DND-41 (cell line): ENCODE results near the gene RNF130.
"Not testable (repeated sequence)": the region's sequence is repeated elsewhere in the genome, so short reads cannot be mapped to it uniquely, and the experiment has no call there.

Experiments used
- ATAC-seq: fragments of 200-7000 bp; cut with Tn5 transposase; 3 replicates; pipeline ENCODE4 v1.9.1; 2021; ENCODE audit warnings: low read depth; ENCODE audit not compliant: insufficient read depth
- DNase-seq: peaks from one replicate; pipeline ENCODE4 v3.0.0-alpha.2; 2020
- H2AFZ ChIP-seq: 2 replicates; pipeline ENCODE4 v1.6.0; 2012; ENCODE audit warnings: low read depth, low read length
- H3K27ac ChIP-seq: 2 replicates; pipeline ENCODE4 v1.5.1; 2012; ENCODE audit warnings: low read length, inconsistent platforms
- H3K27me3 ChIP-seq: fragments of 200-600 bp; sonication (generic); 2 replicates; pipeline ENCODE4 v1.6.0; 2012; ENCODE audit warnings: low read length, mild to moderate bottlenecking, inconsistent platforms; ENCODE audit not compliant: insufficient read depth, poor library complexity
- H3K36me3 ChIP-seq: 2 replicates; pipeline ENCODE4 v1.5.1; 2012; ENCODE audit warnings: low read length, inconsistent platforms; ENCODE audit not compliant: insufficient read depth
- H3K4me1 ChIP-seq: 2 replicates; pipeline ENCODE4 v1.5.1; 2012; ENCODE audit warnings: mild to moderate bottlenecking, low read length; ENCODE audit not compliant: insufficient read depth
- H3K4me2 ChIP-seq: 2 replicates; pipeline ENCODE4 v1.6.0; 2012; ENCODE audit warnings: mild to moderate bottlenecking, moderate library complexity, low read length, inconsistent platforms; ENCODE audit not compliant: insufficient read depth
- H3K4me3 ChIP-seq, 2 experiments: fragments of 200-600 bp in 1 of 2; shearing (Covaris generic) in 1 of 2; 2 replicates each; pipeline ENCODE4 v1.5.1; 2012 to 2016; ENCODE audit warnings: inconsistent platforms in 2 of 2, low read length in 2 of 2, mild to moderate bottlenecking in 2 of 2, low read depth in 1 of 2, moderate library complexity in 1 of 2
- H3K79me2 ChIP-seq: 2 replicates; pipeline ENCODE4 v1.6.0; 2012; ENCODE audit warnings: low read length, inconsistent platforms; ENCODE audit not compliant: insufficient read depth
- H3K9ac ChIP-seq: 2 replicates; pipeline ENCODE4 v1.6.0; 2012; ENCODE audit warnings: low read depth, mild to moderate bottlenecking, inconsistent platforms, low read length, moderate library complexity
- H3K9me3 ChIP-seq: 2 replicates; pipeline ENCODE4 v1.5.1; 2012; ENCODE audit warnings: low read length, moderate library complexity, mild to moderate bottlenecking, inconsistent platforms; ENCODE audit not compliant: insufficient read depth, severe bottlenecking
- H4K20me1 ChIP-seq: 2 replicates; pipeline ENCODE4 v1.6.0; 2012; ENCODE audit warnings: low read length; ENCODE audit not compliant: insufficient read depth
- CTCF ChIP-seq: IDR thresholded peaks from 2 replicates; pipeline ENCODE4 v1.5.1; 2012; ENCODE audit warnings: borderline replicate concordance, low read length, moderate library complexity, mild to moderate bottlenecking; ENCODE audit not compliant: poor library complexity, severe bottlenecking; ENCODE audit errors: extremely low read depth
- EZH2 ChIP-seq: IDR thresholded peaks from 3 replicates; pipeline ENCODE4 v1.6.1; 2012; ENCODE audit warnings: borderline replicate concordance, low read depth, mild to moderate bottlenecking, moderate library complexity, low read length, inconsistent platforms; ENCODE audit not compliant: severe bottlenecking

RNF130 gene

DNA sequence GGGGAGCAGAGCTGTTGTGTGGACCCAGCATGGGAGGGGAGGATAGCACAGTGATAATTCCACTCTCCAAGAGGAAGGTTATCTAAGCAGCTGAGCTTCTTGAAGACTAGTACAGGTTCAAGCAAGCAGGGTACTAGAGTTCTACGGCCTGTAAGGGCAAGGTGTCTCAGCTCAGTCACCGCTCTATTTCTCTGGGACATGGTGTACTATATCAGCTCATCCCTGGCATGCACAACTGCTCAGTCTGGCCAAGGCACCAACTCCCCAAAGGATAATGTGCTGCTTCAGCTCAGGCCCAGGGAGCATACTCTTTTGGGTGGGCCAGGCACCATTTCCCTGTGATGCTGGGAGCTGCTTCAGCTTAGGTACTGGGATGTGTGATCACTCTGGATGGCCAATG lies 69.8 kb downstream of the RNF130 start:
- Histone ChIP-seq H3K27ac (no peak overlapping the region), H3K4me1 (peaks cover 10% of the 10 kb centered on the region), H4K20me1 (no peaks in the 10 kb centered on the region), H3K4me2 (no peak overlapping the region), H3K27me3 (peaks cover 3% of the 10 kb centered on the region), H3K9me3 (no peaks in the 10 kb centered on the region), H3K79me2 (no peaks in the 10 kb centered on the region), H2AFZ (no peak overlapping the region), H3K9ac (no peak overlapping the region), H3K4me3 (no peak overlapping the region), H3K36me3 (no peaks in the 10 kb centered on the region)
- TF ChIP-seq EZH2 (no peak), CTCF (no peak)
- ATAC-seq = no peak
- DNase-seq = no peak

DNA sequence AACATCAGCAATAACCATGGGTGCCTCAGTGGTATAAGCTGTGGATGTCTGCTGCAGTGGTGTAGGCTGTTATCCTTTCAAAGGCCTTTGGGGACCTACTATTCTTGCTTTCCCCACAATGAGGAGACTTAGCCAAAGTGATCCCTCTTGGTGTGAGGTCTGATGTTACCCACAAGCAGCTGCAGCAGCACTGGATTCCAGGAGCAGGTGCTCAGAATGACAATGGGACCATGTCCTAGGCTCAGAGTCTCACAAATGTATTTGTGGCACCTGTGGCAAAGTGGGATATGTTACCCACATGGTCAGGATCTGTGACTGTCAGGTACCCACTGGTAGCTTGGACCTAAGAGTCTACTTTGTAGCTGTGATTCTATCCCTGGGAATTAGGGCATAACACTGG lies 70.4 kb downstream of the RNF130 start:
- H3K4me3 ChIP-seq = no peak overlapping the region
- DNase-seq = no peak
- no peak for ATAC-seq
- no peak overlapping the region for H3K9ac ChIP-seq
- no peak overlapping the region for H3K4me2 ChIP-seq
- H3K79me2 ChIP-seq = no peaks in the 10 kb centered on the region
- H4K20me1 ChIP-seq = no peaks in the 10 kb centered on the region
- no peaks in the 10 kb centered on the region for H3K36me3 ChIP-seq
- peaks cover 4% of the 10 kb centered on the region for H3K4me1 ChIP-seq
- no peaks in the 10 kb centered on the region for H3K9me3 ChIP-seq
- TF ChIP-seq EZH2 = no peak
- no peak for TF ChIP-seq CTCF
- no peak overlapping the region for H3K27ac ChIP-seq
- peaks cover under 1% of the 10 kb centered on the region for H3K27me3 ChIP-seq
- no peak overlapping the region for H2AFZ ChIP-seq

DNA sequence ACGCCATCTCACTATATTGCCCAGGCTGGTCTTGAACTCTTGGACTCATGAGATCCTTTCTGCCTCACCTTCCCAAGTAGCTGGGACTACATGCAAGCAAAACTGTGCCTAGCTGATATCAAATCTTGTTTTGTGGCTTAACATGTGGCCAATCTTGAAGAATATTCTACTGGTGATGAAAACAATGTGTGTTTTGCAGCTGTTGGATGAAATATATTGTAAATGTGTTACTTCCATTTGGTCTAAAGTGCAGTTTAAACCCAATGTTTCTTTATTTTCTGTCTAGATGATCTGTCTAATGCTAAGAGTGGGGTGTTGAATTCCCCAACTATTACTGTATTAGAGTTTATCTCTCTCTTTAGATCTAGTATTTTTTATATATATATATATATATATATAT lies 73.1 kb downstream of the RNF130 start:
- H3K79me2 ChIP-seq = no peaks in the 10 kb centered on the region
- no peak overlapping the region for H3K27ac ChIP-seq
- H3K9ac ChIP-seq = no peak overlapping the region
- no peak overlapping the region for H3K4me2 ChIP-seq
- ATAC-seq (no peak), DNase-seq (no peak)
- H4K20me1 ChIP-seq = no peaks in the 10 kb centered on the region
- H3K4me1 ChIP-seq = no peaks in the 10 kb centered on the region
- H3K9me3 ChIP-seq = no peaks in the 10 kb centered on the region
- no peak overlapping the region for H2AFZ ChIP-seq
- no peak overlapping the region for H3K4me3 ChIP-seq
- no peaks in the 10 kb centered on the region for H3K36me3 ChIP-seq
- no peaks in the 10 kb centered on the region for H3K27me3 ChIP-seq
- no peak for TF ChIP-seq EZH2
- no peak for TF ChIP-seq CTCF

GRCh38 chr5:179994583-179995323 lies 76.8 kb downstream of the RNF130 start:
- Histone ChIP-seq H3K36me3 (no peaks in the 10 kb centered on the region), H3K4me1 (no peaks in the 10 kb centered on the region), H3K27me3 (no peaks in the 10 kb centered on the region), H3K27ac (no peak overlapping the region), H3K9ac (no peak overlapping the region), H3K9me3 (no peaks in the 10 kb centered on the region), H4K20me1 (no peaks in the 10 kb centered on the region), H3K4me2 (no peak overlapping the region), H3K79me2 (no peaks in the 10 kb centered on the region), H2AFZ (no peak overlapping the region), H3K4me3 (no peak overlapping the region)
- ATAC-seq = no peak
- TF ChIP-seq EZH2 (no peak), CTCF (no peak)
- DNase-seq = no peak

DNA sequence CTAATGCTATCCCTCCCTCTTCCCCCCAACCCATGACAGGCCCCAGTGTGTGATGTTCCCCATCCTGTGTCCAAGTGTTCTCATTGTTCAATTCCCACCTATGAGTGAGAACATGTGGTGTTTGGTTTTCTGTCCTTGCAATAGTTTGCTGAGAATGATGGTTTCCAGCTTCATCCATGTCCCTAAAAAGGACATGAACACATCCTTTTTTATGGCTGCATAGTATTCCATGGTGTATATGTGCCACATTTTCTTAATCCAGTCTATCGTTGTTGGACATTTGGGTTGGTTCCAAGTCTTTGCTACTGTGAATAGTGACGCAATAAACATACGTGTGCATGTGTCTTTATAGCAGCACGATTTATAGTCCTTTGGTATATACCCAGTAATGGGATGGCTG lies 78.7 kb downstream of the RNF130 start:
- H3K9me3 ChIP-seq = not testable (repeated sequence)

More for the DNA sequence above, 78.7 kb downstream of the RNF130 start:
- H2AFZ ChIP-seq, H4K20me1 ChIP-seq, H3K4me1 ChIP-seq, DNase-seq, H3K4me2 ChIP-seq, H3K27me3 ChIP-seq, H3K27ac ChIP-seq, H3K79me2 ChIP-seq, H3K4me3 ChIP-seq, H3K36me3 ChIP-seq, H3K9ac ChIP-seq, ATAC-seq: not testable (repeated sequence)
